H9 (cell line): ENCODE data around the gene PREP. TPM values are rescaled to one million over a fixed set of nuclear protein-coding genes. Genes with fewer than 3 reads are reported as not detected.

Source experiments
- DNase-seq: peaks from one replicate; pipeline ENCODE4 v3.0.0-alpha.2; 2017
- H2AFZ ChIP-seq: one replicate; pipeline ENCODE4 v1.6.1; 2013; ENCODE audit warnings: mild to moderate bottlenecking, low read length, control low read depth, moderate library complexity
- H2AK5ac ChIP-seq: 2 replicates; pipeline ENCODE4 v1.6.1; 2013; ENCODE audit warnings: low read length, control low read depth, mixed read lengths; ENCODE audit not compliant: insufficient read length
- H2BK120ac ChIP-seq: one replicate; pipeline ENCODE4 v1.6.1; 2013; ENCODE audit warnings: low read depth, mild to moderate bottlenecking, low read length, control low read depth, inconsistent platforms; ENCODE audit not compliant: poor library complexity, severe bottlenecking
- H2BK12ac ChIP-seq: 2 replicates; pipeline ENCODE4 v1.6.1; 2013; ENCODE audit warnings: low read length, control low read depth, mixed read lengths, low read depth; ENCODE audit not compliant: insufficient read length
- H2BK15ac ChIP-seq: 2 replicates; pipeline ENCODE4 v1.6.1; 2013; ENCODE audit warnings: low read depth, low read length, control low read depth
- H2BK20ac ChIP-seq: one replicate; pipeline ENCODE4 v1.6.1; 2013; ENCODE audit warnings: low read depth, mild to moderate bottlenecking, low read length, control low read depth, inconsistent platforms; ENCODE audit not compliant: poor library complexity, severe bottlenecking
- H2BK5ac ChIP-seq: 2 replicates; pipeline ENCODE4 v1.6.1; 2013; ENCODE audit warnings: low read length, control low read depth, mixed read lengths; ENCODE audit not compliant: insufficient read length
- H3K14ac ChIP-seq: 2 replicates; pipeline ENCODE4 v1.6.1; 2013; ENCODE audit warnings: low read length, control low read depth; ENCODE audit not compliant: insufficient read depth
- H3K18ac ChIP-seq: 2 replicates; pipeline ENCODE4 v1.6.1; 2013; ENCODE audit warnings: low read depth, mild to moderate bottlenecking, mixed read lengths, low read length, control low read depth; ENCODE audit not compliant: insufficient read length
- H3K23ac ChIP-seq: 2 replicates; pipeline ENCODE4 v1.6.1; 2013; ENCODE audit warnings: low read length, control low read depth, mixed read lengths, low read depth; ENCODE audit not compliant: insufficient read length
- H3K23me2 ChIP-seq: 2 replicates; pipeline ENCODE4 v1.6.1; 2013; ENCODE audit warnings: low read depth, mild to moderate bottlenecking, mixed read lengths, low read length, control low read depth; ENCODE audit not compliant: insufficient read length, poor library complexity, severe bottlenecking
- H3K27ac ChIP-seq: 2 replicates; pipeline ENCODE4 v1.5.1; 2013; ENCODE audit warnings: low read length, control low read depth, mixed read lengths, low read depth; ENCODE audit not compliant: insufficient read length
- H3K27me3 ChIP-seq: 2 replicates; pipeline ENCODE4 v1.6.1; 2013; ENCODE audit warnings: low read length, control low read depth, inconsistent platforms; ENCODE audit not compliant: insufficient read depth
- H3K4ac ChIP-seq: 2 replicates; pipeline ENCODE4 v1.6.1; 2013; ENCODE audit warnings: low read depth, mild to moderate bottlenecking, control low read depth, inconsistent platforms, low read length, moderate library complexity
- H3K4me1 ChIP-seq: 2 replicates; pipeline ENCODE4 v1.6.1; 2013; ENCODE audit warnings: low read length, control low read depth, inconsistent platforms; ENCODE audit not compliant: insufficient read depth
- H3K4me2 ChIP-seq: 2 replicates; pipeline ENCODE4 v1.6.1; 2013; ENCODE audit warnings: low read length, control low read depth, mixed read lengths; ENCODE audit not compliant: insufficient read length, insufficient read depth
- H3K56ac ChIP-seq: 2 replicates; pipeline ENCODE4 v1.6.1; 2013; ENCODE audit warnings: low read depth, mild to moderate bottlenecking, mixed read lengths, low read length, control low read depth; ENCODE audit not compliant: insufficient read length
- H3K79me1 ChIP-seq: 2 replicates; pipeline ENCODE4 v1.6.1; 2013; ENCODE audit warnings: low read depth, mild to moderate bottlenecking, moderate library complexity, low read length, control low read depth, inconsistent platforms; ENCODE audit not compliant: insufficient read depth, poor library complexity, severe bottlenecking
- H3K79me2 ChIP-seq: 2 replicates; pipeline ENCODE4 v1.6.1; 2013; ENCODE audit warnings: low read length, control low read depth, inconsistent platforms; ENCODE audit not compliant: insufficient read depth
- H3K9ac ChIP-seq: 2 replicates; pipeline ENCODE4 v1.6.1; 2013; ENCODE audit warnings: low read length, control low read depth, mixed read lengths; ENCODE audit not compliant: insufficient read length; ENCODE audit errors: extremely low read depth
- H3K9me3 ChIP-seq: one replicate; pipeline ENCODE4 v1.6.1; 2013; ENCODE audit warnings: low read depth, low read length, inconsistent platforms; ENCODE audit not compliant: control insufficient read depth
- H3T11ph ChIP-seq: one replicate; pipeline ENCODE4 v1.6.1; 2013; ENCODE audit warnings: mild to moderate bottlenecking, low read length, control low read depth, inconsistent platforms
- H4K20me1 ChIP-seq: one replicate; pipeline ENCODE4 v1.6.1; 2013; ENCODE audit not compliant: control insufficient read depth, insufficient read length, insufficient read depth
- H4K5ac ChIP-seq: 2 replicates; pipeline ENCODE4 v1.6.1; 2013; ENCODE audit warnings: low read depth, mild to moderate bottlenecking, mixed read lengths, low read length, control low read depth; ENCODE audit not compliant: insufficient read length
- H4K8ac ChIP-seq: replicated peaks from 2 replicates; pipeline ENCODE4 v1.6.1; 2013; ENCODE audit warnings: low read length, control low read depth, mixed read lengths, low read depth; ENCODE audit not compliant: insufficient read length
- H4K91ac ChIP-seq: 2 replicates; pipeline ENCODE4 v1.6.1; 2013; ENCODE audit warnings: low read depth, mild to moderate bottlenecking, moderate library complexity, mixed read lengths, low read length, control low read depth; ENCODE audit not compliant: insufficient read length
- H3K27ac Mint-ChIP-seq, 3 experiments: 2 replicates in 2 of 3; 3 replicates in 1 of 3; pipeline ENCODE4 v1.8.0; 2020 to 2021; ENCODE audit warnings: mixed read lengths in 3 of 3, mild to moderate bottlenecking in 1 of 3, moderate library complexity in 1 of 3
- H3K27me3 Mint-ChIP-seq: 2 replicates; pipeline ENCODE4 v1.8.0; 2021; ENCODE audit warnings: low read depth, mild to moderate bottlenecking, moderate library complexity, mixed read lengths
- H3K36me3 Mint-ChIP-seq, 3 experiments: 2 replicates in 2 of 3; 3 replicates in 1 of 3; pipeline ENCODE4 v1.8.0; 2020 to 2021; ENCODE audit warnings: low read depth in 3 of 3, mixed read lengths in 3 of 3; ENCODE audit not compliant: insufficient read depth in 1 of 3
- H3K4me1 Mint-ChIP-seq, 2 experiments: 2 replicates each; pipeline ENCODE4 v1.8.0; 2020; ENCODE audit warnings: mixed read lengths in 2 of 2
- H3K4me3 Mint-ChIP-seq, 2 experiments: 2 replicates in 1 of 2; 3 replicates in 1 of 2; pipeline ENCODE4 v1.8.0; 2020 to 2021; ENCODE audit warnings: mild to moderate bottlenecking in 2 of 2, mixed read lengths in 2 of 2, moderate library complexity in 1 of 2
- H3K9me3 Mint-ChIP-seq, 2 experiments: 2 replicates in 1 of 2; 3 replicates in 1 of 2; pipeline ENCODE4 v1.8.0; 2020; ENCODE audit warnings: mild to moderate bottlenecking in 2 of 2, mixed read lengths in 2 of 2, moderate library complexity in 1 of 2
- WGBS: extraction: QIAGEN DNeasy Blood & Tissue Kit; methylation state at CpG from one replicate; pipeline ENCODE4 v1.1.7; 2013; ENCODE audit warnings: missing lambda C conversion rate, low lambda C conversion rate, mixed read lengths; ENCODE audit not compliant: insufficient read length; ENCODE audit errors: extremely low coverage; 5-methylcytosine and 5-hydroxymethylcytosine counted together
- total RNA-seq: library from RNA; stranded (reverse); gene quantifications from 2 replicates; pipeline ENCODE4 v1.2.1, GENCODE V29; 2021
- TF ChIP-seq, protein P1 (sequence below): fragments of 200-600 bp; sonication (generic); conservative IDR thresholded peaks from 3 replicates; pipeline ENCODE4 v1.8.0; 2021; ENCODE audit warnings: antibody characterized with exemption, mild to moderate bottlenecking

The PREP gene
- total RNA-seq, 1 experiment from 2014 or later: 54.0 TPM

DNA sequence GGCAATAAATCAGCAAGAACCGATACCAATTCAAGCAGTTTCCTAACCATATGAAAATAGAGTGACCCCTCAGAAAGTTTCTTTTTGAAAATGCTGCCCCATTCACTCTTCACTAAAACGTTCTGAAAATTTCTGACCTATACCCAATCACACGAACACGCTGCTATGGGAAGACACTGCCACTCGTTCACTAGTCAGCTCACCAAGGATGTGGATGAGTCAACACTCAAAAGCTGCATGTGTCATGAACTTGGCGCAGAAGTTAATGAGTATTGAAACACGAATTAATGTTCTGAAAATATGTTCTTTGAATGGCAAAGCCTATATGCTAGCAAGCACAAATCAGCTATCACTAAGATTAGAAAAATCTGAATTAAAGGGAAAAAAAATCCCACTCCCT lies 84.2 kb downstream of the PREP start:
- Histone ChIP-seq H4K91ac (no peak overlapping the region), H2AK5ac (no peak overlapping the region), H4K20me1 (no peaks in the 10 kb centered on the region), H2BK120ac (no peak overlapping the region), H4K5ac (no peak overlapping the region), H3K18ac (no peak overlapping the region), H3K14ac (no peak overlapping the region), H3K79me1 (no peaks in the 10 kb centered on the region), H3K23ac (no peak overlapping the region), H3K4me2 (no peak overlapping the region), H3K4ac (no peak overlapping the region), H3K9me3 (no peaks in the 10 kb centered on the region), H3K23me2 (no peaks in the 10 kb centered on the region), H3K79me2 (no peaks in the 10 kb centered on the region), H2BK12ac (no peak overlapping the region), H3K27ac (no peak overlapping the region), H2AFZ (no peak overlapping the region), H3K27me3 (no peaks in the 10 kb centered on the region), H3K56ac (no peak overlapping the region), H2BK5ac (no peak overlapping the region), H3K9ac (no peak overlapping the region), H2BK15ac (no peak overlapping the region), H3T11ph (no peak overlapping the region), H4K8ac (no peak overlapping the region), H2BK20ac (no peak overlapping the region), H3K4me1 (no peaks in the 10 kb centered on the region)
- no CpG with 5 or more reads among the region's 7 CpGs for WGBS
- no peaks in the 10 kb centered on the region for H3K9me3 Mint-ChIP-seq
- no peaks in the 10 kb centered on the region for H3K27me3 Mint-ChIP-seq
- no peak overlapping the region for H3K4me3 Mint-ChIP-seq
- H3K4me1 Mint-ChIP-seq: no peaks in the 10 kb centered on the region
- TF ChIP-seq, protein P1, sequence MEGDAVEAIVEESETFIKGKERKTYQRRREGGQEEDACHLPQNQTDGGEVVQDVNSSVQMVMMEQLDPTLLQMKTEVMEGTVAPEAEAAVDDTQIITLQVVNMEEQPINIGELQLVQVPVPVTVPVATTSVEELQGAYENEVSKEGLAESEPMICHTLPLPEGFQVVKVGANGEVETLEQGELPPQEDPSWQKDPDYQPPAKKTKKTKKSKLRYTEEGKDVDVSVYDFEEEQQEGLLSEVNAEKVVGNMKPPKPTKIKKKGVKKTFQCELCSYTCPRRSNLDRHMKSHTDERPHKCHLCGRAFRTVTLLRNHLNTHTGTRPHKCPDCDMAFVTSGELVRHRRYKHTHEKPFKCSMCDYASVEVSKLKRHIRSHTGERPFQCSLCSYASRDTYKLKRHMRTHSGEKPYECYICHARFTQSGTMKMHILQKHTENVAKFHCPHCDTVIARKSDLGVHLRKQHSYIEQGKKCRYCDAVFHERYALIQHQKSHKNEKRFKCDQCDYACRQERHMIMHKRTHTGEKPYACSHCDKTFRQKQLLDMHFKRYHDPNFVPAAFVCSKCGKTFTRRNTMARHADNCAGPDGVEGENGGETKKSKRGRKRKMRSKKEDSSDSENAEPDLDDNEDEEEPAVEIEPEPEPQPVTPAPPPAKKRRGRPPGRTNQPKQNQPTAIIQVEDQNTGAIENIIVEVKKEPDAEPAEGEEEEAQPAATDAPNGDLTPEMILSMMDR: no peak
- DNase-seq: no peak
- peaks cover 6 to 16% (median 15%) of the 10 kb centered on the region in 3 experiments; a peak in 6 of 7 replicates for H3K36me3 Mint-ChIP-seq
- H3K27ac Mint-ChIP-seq: no peak overlapping the region; a peak in 1 of 7 replicates
